Heart right ventricle (tissue), 16 donors: ENCODE data around the gene FBN1. TPM values are rescaled to one million over a fixed set of nuclear protein-coding genes. Genes with fewer than 3 reads are reported as not detected.

Experiments used
- ATAC-seq, 8 donors: fragments of 200-7000 bp; cut with Tn5 transposase; one replicate each; pipeline ENCODE4 v1.9.1; 2020; ENCODE audit warnings: mild to moderate bottlenecking in 8 of 8, moderate library complexity in 8 of 8, moderate number of reproducible peaks in 1 of 8
- DNase-seq, 2 donors: peaks; one replicate each; pipeline ENCODE4 v3.0.0-alpha.2; 2020
- H3K27ac ChIP-seq, 10 donors: fragments of 200-600 bp; sonication (generic) in 2 of 10; one replicate each; pipeline versions ENCODE4 v1.5.0 to v1.8.0; 2020 to 2022; ENCODE audit warnings: mild to moderate bottlenecking in 3 of 10
- H3K27me3 ChIP-seq, 7 donors: fragments of 200-600 bp; one replicate each; pipeline ENCODE4 v1.8.0; 2021 to 2022; ENCODE audit warnings: mild to moderate bottlenecking in 2 of 7
- H3K36me3 ChIP-seq, 9 donors: fragments of 200-600 bp; sonication (generic) in 1 of 9; one replicate each; pipeline versions ENCODE4 v1.5.0 to v1.8.0; 2020 to 2022; ENCODE audit warnings: mild to moderate bottlenecking in 2 of 9
- H3K4me1 ChIP-seq, 9 donors: fragments of 200-600 bp; sonication (generic) in 1 of 9; one replicate each; pipeline versions ENCODE4 v1.5.0 to v1.8.0; 2020 to 2022; ENCODE audit warnings: mild to moderate bottlenecking in 4 of 9
- H3K4me3 ChIP-seq, 10 donors: fragments of 200-600 bp; sonication (generic) in 2 of 10; one replicate each; pipeline versions ENCODE4 v1.5.0 to v1.8.0; 2020 to 2022; ENCODE audit warnings: mild to moderate bottlenecking in 7 of 10, moderate library complexity in 2 of 10
- H3K9me3 ChIP-seq, 11 donors: fragments of 200-600 bp in 10 of 11; sonication (generic) in 2 of 11; one replicate each; pipeline versions ENCODE4 v1.5.0 to v1.8.0; 2013 to 2022; ENCODE audit warnings: mild to moderate bottlenecking in 2 of 11, control low read depth in 1 of 11, moderate library complexity in 1 of 11
- CTCF ChIP-seq, 9 donors: fragments of 200-600 bp; sonication (generic) in 2 of 9; IDR thresholded peaks; one replicate each; pipeline versions ENCODE4 v1.5.0 to v1.8.0; 2021 to 2022; ENCODE audit warnings: antibody characterized with exemption in 9 of 9, mild to moderate bottlenecking in 5 of 9, moderate library complexity in 1 of 9
- WGBS, 2 donors: extraction: QIAGEN DNeasy Blood & Tissue Kit; methylation state at CpG; one replicate each; pipeline ENCODE4 v1.1.7; 2013; ENCODE audit warnings: inconsistent platforms in 1 of 2; 5-methylcytosine and 5-hydroxymethylcytosine counted together
- intact Hi-C, 10 donors: fragments of 100-400 bp; cut with DNase I; formaldehyde crosslinking; loops; one replicate each; pipeline versions ENCODE4 v1.11.1 to v1.14.2; 2022
- polyA plus RNA-seq, 2 donors: library from polyadenylated mRNA; stranded (reverse); fragments of 200-250 nt; gene quantifications; one replicate each; pipeline ENCODE4 v1.2.3, GENCODE V29; 2013
- total RNA-seq, 10 donors: library from RNA; stranded (reverse); fragmentation: NEBNext Ultra II Directional in 3 of 10; extraction: Animal tissue kit (Norgen Biotek cat#: 25700) in 3 of 10; gene quantifications; one replicate each; pipeline versions ENCODE4 v1.2.1 to v1.2.4, GENCODE V29; 2021 to 2023
- donor health status: Arrhythmogenic right ventricular cardiomyopathy.
- donor health status: ischemic (EF 13 %, LVEDD 7.1; RV severe dilation, severe dysfunction).
- donor health status: healthy with polysubstance abuse.
- donor health status: DM: no; HTN: yes; CAD: no.
- donor health status: DM: no; HTN: no; CAD: no.
- donor health status: ischemic (EF 25% LVEDD 6.9; RV normal size, moderate dysfunction).
- donor health status: ischemic (EF 25% LVEDD 5.7; RV mildly dilated, moderate dysfunction).
- donor health status: healthy.
- donor health status: DM: yes; HTN: yes; CAD: no.
- donor health status: Ischemic cardiomyopathy.
- donor health status: ischemic (EF 35%, LVEDD 5.7; RV mildly dilated, moderate dysfunction).
- donor health status: nonischemic (EF 11% LVEDD 7.7; RV severe dilation, severe dysfunction).
- donor health status: DM: yes; HTN: yes; CAD: no.
- donor health status: PGD.
- donor health status: ischemic (EF 29% LVEDD 5.4; RV normal size, mild dysfunction).
- donor health status: nonischemic (EF 23%, LVEDD 6.1; RV moderate dilation, normal function).

FBN1 gene
- total and polyA plus RNA-seq, 12 donors, result 7.0 to 116 (median 31.1) TPM

- H3K27me3 ChIP-seq, result peaks cover 0 to 3% (median 0%) of the 10 kb centered on the region in 7 donors
- H3K36me3 ChIP-seq, result no peaks in the 10 kb centered on the region
- intact Hi-C loops, result no loop called here
- TF ChIP-seq CTCF (IDR thresholded peaks at IDR 0.05), result no peak
- H3K9me3 ChIP-seq, result no peaks in the 10 kb centered on the region
- no peak for DNase-seq
- no peak overlapping the region for H3K4me3 ChIP-seq
- ATAC-seq, result no peak
- 87 to 88% methylated on average over 4 of the region's 4 CpGs for WGBS, 2 donors
- H3K4me1 ChIP-seq, result peaks cover 0 to 6% (median 0%) of the 10 kb centered on the region in 9 donors
- no peak overlapping the region for H3K27ac ChIP-seq
These were observed 265.3 kb downstream of the FBN1 start for GRCh38 chr15:48380198-48380597.

GRCh38 chr15:48375767-48376166 lies 269.7 kb downstream of the FBN1 start:
- WGBS, 2 donors, result 88 to 90% methylated on average over 2 of the region's 2 CpGs
- ATAC-seq (no peak), DNase-seq (no peak)
- H3K36me3 ChIP-seq, result no peaks in the 10 kb centered on the region
- H3K4me3 ChIP-seq, result no peak overlapping the region
- peaks cover 0 to 8% (median 0%) of the 10 kb centered on the region in 7 donors for H3K27me3 ChIP-seq
- intact Hi-C loops, result no loop called here
- H3K9me3 ChIP-seq, result no peaks in the 10 kb centered on the region
- peaks cover 0 to 6% (median 0%) of the 10 kb centered on the region in 9 donors for H3K4me1 ChIP-seq
- no peak for TF ChIP-seq CTCF (IDR thresholded peaks at IDR 0.05)
- no peak overlapping the region for H3K27ac ChIP-seq

- TF ChIP-seq CTCF (IDR thresholded peaks at IDR 0.05), result no peak
- Histone ChIP-seq H3K4me1 (peaks cover 0 to 6% (median 0%) of the 10 kb centered on the region in 9 donors), H3K27me3 (peaks cover 0 to 8% (median 0%) of the 10 kb centered on the region in 7 donors), H3K36me3 (no peaks in the 10 kb centered on the region), H3K9me3 (no peaks in the 10 kb centered on the region), H3K27ac (no peak overlapping the region), H3K4me3 (no peak overlapping the region)
- ATAC-seq, result no peak
- WGBS, 2 donors, result 56 to 60% methylated on average over 3 of the region's 3 CpGs
- intact Hi-C loops, result no loop called here
- no peak for DNase-seq
These were observed 271.0 kb downstream of the FBN1 start for GRCh38 chr15:48374472-48374871.

- Histone ChIP-seq H3K4me3 (no peak overlapping the region), H3K27ac (no peak overlapping the region), H3K9me3 (no peaks in the 10 kb centered on the region), H3K36me3 (no peaks in the 10 kb centered on the region), H3K4me1 (peaks cover 0 to 6% (median 0%) of the 10 kb centered on the region in 9 donors), H3K27me3 (peaks cover 0 to 8% (median 0%) of the 10 kb centered on the region in 7 donors)
- WGBS, 2 donors, result 57 to 77% methylated on average over 10 of the region's 10 CpGs
- no peak for TF ChIP-seq CTCF (IDR thresholded peaks at IDR 0.05)
- DNase-seq (peak in 1 of 2 donors; percentile 23), ATAC-seq (peak in 7 of 8 donors; percentile 41 to 84 (median 49))
- intact Hi-C loops, result no loop called here
These were observed 271.6 kb downstream of the FBN1 start for GRCh38 chr15:48373821-48374451.
